AG09309 (cell line): ENCODE results near the gene PRAMEF6.
"Not testable (repeated sequence)": the region's sequence is repeated elsewhere in the genome, so short reads cannot be mapped to it uniquely, and the experiment has no call there.

Experiments used
- DNase-seq: peaks from one replicate; pipeline ENCODE4 v3.0.0-alpha.2; 2010; ENCODE audit warnings: low read depth
- H3K4me3 ChIP-seq: 2 replicates; pipeline ENCODE4 v1.5.1; 2011; ENCODE audit warnings: mild to moderate bottlenecking, low read depth, low read length, moderate library complexity; ENCODE audit not compliant: control insufficient read depth

The PRAMEF6 gene

DNA sequence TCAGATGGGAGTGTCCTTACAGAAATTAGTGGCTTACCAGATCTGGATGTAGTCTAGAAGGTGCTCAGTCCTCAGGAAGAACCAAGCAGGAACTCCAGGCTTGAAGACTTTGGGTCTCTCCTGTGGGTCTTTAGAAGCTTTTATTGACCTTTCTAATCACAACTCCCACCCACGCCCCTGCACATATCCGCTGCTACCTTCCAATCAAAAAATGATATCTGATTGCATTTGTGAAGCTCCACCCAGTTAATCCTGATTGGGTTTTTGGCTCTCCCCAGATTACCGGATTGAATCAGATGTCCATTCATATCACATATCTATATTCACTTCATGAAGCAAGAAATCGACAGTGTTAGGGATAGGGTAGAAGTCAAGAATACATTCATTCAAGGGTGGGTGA lies at the start of gene PRAMEF6:
TSS of gene PRAMEF6 (minus strand) at position 101 of the 400 bp plus-strand sequence. CDS start 5,062 bp downstream, outside the sequence.
- not testable (repeated sequence) for H3K4me3 ChIP-seq, DNase-seq

DNA sequence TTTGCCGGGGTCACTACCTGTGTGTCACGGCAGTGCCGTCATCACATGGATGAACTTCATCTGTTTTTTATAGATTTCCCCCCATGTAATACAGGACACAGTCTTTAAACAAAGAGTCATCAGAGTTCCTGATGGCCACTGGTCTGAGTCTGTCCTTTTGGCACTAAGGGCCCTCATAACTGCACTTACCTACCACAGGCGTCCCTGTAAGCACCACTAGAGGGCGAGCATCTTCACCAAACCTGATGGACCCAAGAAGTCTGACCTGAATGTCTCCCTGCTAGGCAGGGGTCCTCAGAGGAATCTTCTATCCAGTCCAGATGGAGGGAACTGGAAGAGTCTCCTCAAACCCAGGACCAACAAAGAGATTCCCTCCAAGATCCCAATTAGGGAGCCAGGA lies 23.0 kb downstream of the PRAMEF6 start:
- not testable (repeated sequence) for H3K4me3 ChIP-seq, DNase-seq

DNA sequence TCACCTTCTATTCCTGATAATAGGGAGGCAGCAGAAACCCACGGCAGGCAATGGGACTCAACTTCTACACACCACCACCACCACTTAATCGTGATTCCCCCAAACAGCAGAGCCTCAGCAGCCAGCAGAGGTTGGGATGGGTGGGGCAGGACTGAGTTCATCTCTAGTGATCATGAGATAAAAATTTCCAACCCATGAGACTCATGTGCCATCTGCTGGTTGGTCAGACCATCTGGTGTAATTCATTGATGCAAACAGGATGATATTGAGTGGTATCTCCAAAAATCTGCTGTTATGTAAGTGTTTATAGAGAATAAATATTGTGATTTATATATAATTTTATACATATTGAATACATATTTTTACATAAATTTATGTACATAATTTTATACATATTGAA lies 25.6 kb downstream of the PRAMEF6 start:
- H3K4me3 ChIP-seq, DNase-seq: not testable (repeated sequence)

DNA sequence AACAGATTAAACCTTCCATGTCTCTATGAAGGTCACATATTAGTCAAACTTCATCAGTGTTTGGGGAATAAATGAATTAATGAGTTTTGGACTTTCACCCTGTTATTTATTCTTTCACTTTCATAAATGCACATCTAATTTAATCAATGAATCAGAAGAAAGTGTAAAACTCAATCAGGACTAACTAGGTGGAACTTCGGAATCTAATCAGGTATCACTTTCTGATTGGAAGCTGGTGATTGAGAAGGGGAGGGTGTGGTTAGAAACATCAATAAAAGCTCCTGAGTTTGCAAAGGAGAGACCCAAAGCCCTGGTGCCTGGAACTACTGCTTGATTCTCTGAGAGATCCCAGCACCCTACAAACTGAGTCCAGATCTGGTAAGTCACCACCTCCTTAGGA lies 31.1 kb downstream of the PRAMEF6 start, which contains the start of gene PRAMEF7:
TSS of gene PRAMEF7 (plus strand) at position 301 of the 400 bp plus-strand sequence. CDS start 1,083 bp downstream, outside the sequence.
- DNase-seq, H3K4me3 ChIP-seq: not testable (repeated sequence)

DNA sequence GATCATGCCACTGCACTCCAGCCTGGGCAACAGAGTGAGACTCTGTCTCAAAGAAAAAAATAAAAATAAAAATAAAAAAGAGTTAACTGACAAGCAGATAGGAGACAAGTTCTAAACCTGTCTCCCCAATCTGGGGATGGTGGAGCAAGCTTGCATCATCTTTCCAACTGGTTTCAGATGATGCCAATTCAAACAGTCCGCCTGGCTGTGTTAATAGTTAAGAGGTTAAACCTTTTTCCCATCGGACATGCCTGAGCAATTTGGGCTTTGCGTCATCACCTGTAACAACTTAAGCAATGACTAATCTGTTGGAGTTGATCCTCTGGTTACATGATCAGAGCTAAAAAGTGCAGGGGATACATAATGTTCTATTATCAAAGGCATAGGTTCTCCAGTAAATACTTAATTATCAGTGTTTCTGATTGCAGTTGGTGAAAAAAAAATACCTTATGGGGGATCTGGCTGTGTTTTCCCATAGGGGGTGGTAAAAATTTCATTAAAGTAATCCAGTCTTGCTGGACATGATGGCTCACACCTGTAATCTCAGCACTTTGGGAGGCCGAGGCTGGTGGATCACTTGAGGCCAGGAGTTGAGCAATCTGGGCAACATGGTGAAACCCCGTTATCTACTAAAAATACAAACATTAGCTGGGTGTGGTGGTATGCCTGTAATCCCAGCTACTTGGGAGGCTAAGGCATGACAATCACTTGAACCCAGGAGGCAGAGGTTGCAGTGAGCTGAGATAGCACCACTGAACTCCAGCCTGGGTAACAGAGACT lies 43.4 kb downstream of the PRAMEF6 start:
- DNase-seq, H3K4me3 ChIP-seq: not testable (repeated sequence)

DNA sequence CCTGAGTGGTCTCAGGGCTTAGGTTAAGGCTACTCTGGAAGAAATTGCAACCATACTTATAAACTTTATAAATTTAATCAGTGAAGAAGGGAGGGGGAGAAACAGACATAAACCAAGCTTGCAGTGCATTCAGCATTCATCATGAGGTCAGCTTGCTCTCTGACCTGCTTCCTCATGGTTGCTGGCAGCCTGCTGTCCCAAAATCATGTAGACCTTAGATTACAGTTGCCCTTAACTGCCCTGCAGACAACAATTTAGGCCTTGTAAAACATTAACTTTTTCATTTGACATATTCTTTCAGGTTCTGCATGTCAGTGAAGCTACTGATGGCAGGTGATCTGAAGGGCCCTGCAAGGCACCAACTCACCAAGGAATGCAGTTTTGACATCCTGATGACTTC lies 48.2 kb downstream of the PRAMEF6 start:
- not testable (repeated sequence) for DNase-seq, H3K4me3 ChIP-seq

DNA sequence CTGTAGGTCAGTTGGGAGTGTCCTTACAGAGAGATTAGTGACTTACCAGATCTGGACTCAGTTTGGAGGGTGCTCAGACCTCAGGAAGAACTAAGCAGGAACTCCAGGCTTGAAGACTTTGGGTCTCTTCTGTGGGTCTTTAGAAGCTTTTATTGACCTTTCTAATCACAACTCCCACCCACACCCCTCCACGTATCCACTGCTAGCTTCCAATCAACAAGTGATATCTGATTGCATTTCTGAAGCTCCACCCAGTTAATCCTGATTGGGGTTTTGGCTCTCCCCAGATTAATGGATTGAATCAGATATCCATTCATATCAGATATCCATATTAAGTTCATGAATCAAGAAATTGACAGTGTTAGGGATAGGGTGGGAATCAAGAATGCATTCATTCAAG lies 49.2 kb downstream of the PRAMEF6 start, which contains the start of gene PRAMEF10:
TSS of gene PRAMEF10 (minus strand) at position 101 of the 400 bp plus-strand sequence. CDS start 2,423 bp downstream, outside the sequence.
- H3K4me3 ChIP-seq, DNase-seq: not testable (repeated sequence)
